RKO (cell line): Measurements from ENCODE around the gene ARID1A.
A peak's percentile ranks its signal among the peaks of the same experiment; 100 is the strongest.
"Not testable (repeated sequence)": the region's sequence is repeated elsewhere in the genome, so short reads cannot be mapped to it uniquely, and the experiment has no call there.

ENCODE experiments used
- DNase-seq: peaks from one replicate; pipeline ENCODE4 v3.0.0-alpha.2; 2016; ENCODE audit warnings: low spot score

The ARID1A gene

DNA sequence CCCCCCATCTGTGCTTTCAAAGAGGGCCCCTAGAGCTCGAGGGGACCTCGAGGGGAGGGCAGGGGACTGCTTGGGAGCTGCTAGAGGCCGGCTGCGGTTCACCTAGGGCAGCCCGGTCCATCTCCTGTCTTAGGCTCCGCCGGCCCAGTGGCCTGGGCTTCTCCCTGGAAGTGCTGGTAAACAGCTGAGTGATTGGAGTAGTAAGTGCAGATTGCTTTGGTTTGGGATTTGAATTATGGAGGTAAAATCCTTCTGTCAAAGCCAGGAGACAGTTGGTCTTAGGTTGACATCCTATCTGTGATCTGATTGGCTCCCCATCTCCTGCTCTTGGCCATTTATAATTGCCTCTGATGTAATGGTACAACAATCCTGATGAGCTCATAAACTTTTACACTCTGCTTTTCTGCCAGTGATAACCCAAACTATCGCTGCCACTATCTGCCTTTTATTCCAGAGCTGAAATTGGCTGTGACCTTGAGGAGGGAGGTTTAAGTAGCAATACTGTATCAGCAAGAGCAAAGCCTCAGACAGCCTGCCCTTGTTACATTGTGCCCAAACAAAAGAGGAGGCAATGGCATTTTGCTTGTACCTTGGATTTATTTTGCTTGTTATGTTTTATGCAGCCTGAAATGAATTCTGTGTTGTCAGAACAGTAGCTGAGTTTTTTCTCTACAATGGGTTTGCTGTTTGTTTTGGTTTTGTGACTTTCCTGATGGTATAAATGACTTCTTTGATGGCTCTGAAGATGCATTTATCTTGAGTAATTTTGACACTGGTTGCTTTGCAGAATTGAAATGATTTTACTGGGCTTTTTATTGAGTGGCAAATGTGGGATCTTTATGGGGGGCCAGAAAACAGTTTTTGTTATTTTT is 2.4 kb downstream of the ARID1A start:
- DNase-seq = peak; percentile 98

GRCh38 chr1:26700711-26701110 is 4.9 kb downstream of the ARID1A start:
- no peak for DNase-seq

GRCh38 chr1:26701266-26701994 is 5.6 kb downstream of the ARID1A start:
- DNase-seq = no peak

GRCh38 chr1:26701995-26702679 is 6.3 kb downstream of the ARID1A start:
- DNase-seq = no peak

DNA sequence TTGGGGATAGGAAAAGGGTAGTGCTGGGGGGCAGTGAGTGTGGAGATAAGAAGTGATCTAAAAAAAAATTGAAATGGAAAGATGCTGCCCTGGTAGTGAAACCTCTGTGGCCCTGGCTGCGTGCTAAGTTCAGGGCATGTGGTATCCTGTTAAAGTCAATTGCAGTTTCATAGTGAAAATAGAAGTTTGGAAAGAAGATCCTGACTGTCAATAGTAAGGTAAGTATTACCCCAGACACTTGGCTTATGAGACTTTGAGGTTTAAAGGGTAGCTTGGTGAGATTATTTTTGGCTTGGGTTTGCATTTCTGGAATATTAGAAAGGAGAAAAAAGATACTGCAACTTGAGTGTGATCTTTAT is 6.8 kb downstream of the ARID1A start:
- no peak for DNase-seq

GRCh38 chr1:26703478-26703877 is 7.7 kb downstream of the ARID1A start:
- DNase-seq = no peak

DNA sequence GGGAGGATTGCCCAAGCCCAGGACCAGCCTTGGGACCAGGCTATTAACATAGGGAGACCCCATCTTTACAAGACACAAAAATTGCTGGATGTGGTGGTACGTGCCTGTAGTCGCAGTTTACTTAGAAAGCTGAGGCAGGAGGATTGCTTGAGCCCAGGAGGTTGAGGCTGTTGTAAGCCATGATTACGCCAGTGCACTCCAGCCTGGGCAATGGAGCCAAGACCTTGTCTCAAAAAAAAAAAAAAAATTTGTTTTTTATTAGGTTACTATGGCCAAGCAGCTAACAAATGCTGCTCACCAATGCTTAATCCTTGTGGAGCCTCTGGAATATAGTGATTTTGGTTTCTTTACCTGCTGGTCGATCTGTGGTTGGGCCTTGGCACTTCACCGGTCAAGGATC is 8.8 kb downstream of the ARID1A start:
- DNase-seq = no peak

GRCh38 chr1:26705227-26705626 is 9.4 kb downstream of the ARID1A start:
- DNase-seq = not testable (repeated sequence)

GRCh38 chr1:26705788-26706311 is 10.0 kb downstream of the ARID1A start:
- peak; percentile 32 for DNase-seq

DNA sequence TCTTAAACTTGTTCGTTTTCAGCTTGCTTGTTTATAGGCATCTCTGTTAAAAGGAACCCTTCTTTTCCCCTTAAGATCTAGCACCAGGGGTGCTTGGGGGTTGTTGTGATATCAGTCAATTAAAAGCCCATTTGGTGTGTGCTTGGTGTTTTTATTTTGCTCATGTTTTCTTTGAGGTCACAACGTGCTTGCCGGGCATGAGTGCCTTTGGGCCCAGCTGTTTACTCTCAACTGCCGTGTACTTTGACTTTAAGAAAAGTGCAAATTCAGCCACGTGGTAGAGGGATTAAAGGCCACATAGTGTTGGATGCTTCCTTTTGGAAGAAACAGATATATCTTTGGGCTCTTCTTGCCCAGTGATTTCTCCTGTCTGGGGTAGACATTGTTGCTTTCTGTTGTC is 10.5 kb downstream of the ARID1A start:
- no peak for DNase-seq

DNA sequence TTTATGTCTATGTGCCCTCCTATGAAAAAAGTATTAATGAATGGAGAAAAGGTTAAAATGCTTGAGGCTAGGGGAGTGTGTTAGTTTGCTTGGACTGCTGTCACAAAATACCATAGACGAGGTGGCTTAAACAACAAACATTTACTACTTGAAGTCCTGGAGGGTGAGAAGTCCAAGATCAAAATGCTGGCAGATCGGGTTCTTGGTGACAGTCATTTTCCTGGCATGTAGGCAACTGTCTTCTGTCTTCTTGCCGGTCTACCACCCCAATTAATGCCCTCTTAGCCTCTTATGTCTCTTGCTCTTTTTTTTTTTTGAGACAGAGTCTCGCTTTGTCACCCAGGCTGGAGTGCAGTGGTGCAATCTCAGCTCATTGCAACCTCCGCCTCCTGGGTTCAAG is 15.0 kb downstream of the ARID1A start:
- DNase-seq = no peak

- no peak for DNase-seq
These were observed 16.0 kb downstream of the ARID1A start for GRCh38 chr1:26711777-26712176.

GRCh38 chr1:26717017-26717491 is 21.2 kb downstream of the ARID1A start:
- no peak for DNase-seq

DNA sequence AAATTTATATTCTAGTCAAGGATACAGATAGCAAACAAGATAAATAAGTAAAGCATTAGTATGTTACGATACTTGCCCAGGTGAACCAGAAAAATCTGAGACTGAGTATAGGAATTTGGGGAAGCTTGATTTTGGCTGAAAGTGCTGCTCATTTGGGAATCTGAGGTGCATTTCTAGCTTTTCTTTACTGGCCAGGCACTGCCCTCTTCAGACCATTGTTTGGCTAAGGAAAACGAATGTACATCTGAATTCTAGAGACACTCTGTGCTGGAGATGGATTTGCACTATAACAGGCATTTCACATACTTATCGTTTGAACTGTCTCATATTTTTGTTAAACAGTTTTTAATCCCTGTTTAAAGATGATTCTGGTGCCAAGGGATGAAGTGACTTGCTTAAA is 23.4 kb downstream of the ARID1A start:
- no peak for DNase-seq

- DNase-seq = no peak
These were observed 26.0 kb downstream of the ARID1A start for GRCh38 chr1:26721669-26722355.

GRCh38 chr1:26723013-26723991 is 27.5 kb downstream of the ARID1A start:
- no peak for DNase-seq

DNA sequence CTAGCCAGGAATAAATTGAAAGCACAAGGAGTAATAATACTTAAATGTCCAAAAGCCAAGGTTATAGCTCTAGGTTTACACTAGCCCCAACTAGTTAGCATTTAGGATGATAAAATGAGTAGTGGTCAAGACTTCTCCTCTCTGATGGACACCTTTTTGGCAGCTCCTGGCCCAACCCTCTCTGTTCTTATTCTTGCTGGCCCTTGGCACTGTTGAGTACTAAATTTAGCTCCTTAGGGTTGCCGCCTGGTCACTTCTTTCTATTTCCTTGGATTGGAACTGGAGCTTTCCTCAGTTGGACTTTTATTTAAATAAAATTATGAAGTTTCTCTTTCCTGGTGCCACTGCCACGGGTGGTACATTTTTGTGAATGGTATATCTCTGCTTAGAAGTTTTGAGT is 28.3 kb downstream of the ARID1A start:
- DNase-seq = no peak

DNA sequence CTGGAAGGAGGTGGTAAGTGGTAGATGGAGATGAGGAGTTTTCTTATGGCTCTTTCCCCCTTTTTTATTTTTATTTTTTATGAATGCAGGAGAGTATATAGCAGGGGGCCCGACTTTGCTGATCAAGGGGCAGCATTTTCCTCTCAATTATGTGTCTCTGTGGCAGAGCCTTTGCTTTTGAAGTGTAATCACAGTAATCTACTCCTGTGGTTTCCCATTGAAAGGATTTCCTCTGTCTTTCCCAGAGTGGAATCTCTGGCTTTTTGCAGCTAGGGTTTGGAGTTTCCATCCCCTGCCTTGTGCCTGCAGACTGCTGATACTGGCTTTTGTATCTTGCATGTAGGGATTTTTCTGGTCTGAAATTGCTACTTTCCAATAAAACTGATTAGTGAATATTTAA is 29.1 kb downstream of the ARID1A start:
- DNase-seq = no peak

- not testable (repeated sequence) for DNase-seq
These were observed 30.1 kb downstream of the ARID1A start for GRCh38 chr1:26725904-26726303.

DNA sequence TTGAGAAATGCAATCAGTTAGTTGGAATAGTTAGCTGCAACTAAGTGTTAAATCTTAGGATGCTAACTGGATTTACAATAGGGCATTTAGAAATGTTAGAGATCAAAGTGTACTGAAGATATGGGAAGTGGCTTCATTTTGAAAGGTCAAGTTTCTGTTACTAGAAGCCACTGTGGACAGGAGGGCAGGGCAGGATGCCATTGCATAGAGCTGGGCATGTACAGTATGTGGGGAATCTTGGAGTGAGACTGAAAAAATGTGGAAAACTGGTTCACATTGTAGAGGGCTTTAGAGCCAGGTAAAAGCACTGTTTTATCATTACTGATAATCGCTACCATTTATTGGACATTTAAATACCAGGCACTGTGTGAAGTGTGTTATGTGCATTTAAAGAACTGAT is 31.0 kb downstream of the ARID1A start:
- DNase-seq = no peak

- no peak for DNase-seq
These were observed 31.7 kb downstream of the ARID1A start for GRCh38 chr1:26727476-26727875.
